OCI-LY7 (cell line): ENCODE data around the gene SPEN. TPM values are rescaled to one million over a fixed set of nuclear protein-coding genes. Genes with fewer than 3 reads are reported as not detected.

Experiments
- BruUV-seq: library from RNA; stranded (reverse); fragments of 400-500 nt; replicated peaks from 2 replicates; lab custom pipeline; 2021; lab: Mats Ljungman, UMichigan
- CTCF ChIA-PET: fragments of 300-600 bp; sonication (Branson Sonifier 250); formaldehyde crosslinking; loops from one replicate; lab custom pipeline; 2022; ENCODE audit warnings: antibody characterized with exemption; ENCODE audit not compliant: unreplicated experiment; lab: Charles Lee
- POLR2A ChIA-PET: fragments of 300-600 bp; sonication (Branson Sonifier 250); formaldehyde crosslinking; loops from one replicate; lab custom pipeline; 2022; ENCODE audit warnings: antibody characterized with exemption; lab: Charles Lee
- DNase-seq: peaks from one replicate; pipeline ENCODE4 v3.0.0-alpha.2; 2015; ENCODE audit warnings: low spot score
- H2AFZ ChIP-seq: fragments of 200-600 bp; sonication (generic), shearing (Covaris generic); 2 replicates; pipeline ENCODE4 v1.6.1; 2014; ENCODE audit warnings: mild to moderate bottlenecking, antibody characterized with exemption, low read length, moderate library complexity
- H3K27ac ChIP-seq: fragments of 200-600 bp; sonication (generic); 2 replicates; pipeline ENCODE4 v1.5.1; 2014; ENCODE audit warnings: mixed run types, low read depth, mild to moderate bottlenecking, moderate library complexity, low read length, inconsistent platforms; ENCODE audit not compliant: poor library complexity, severe bottlenecking
- H3K36me3 ChIP-seq: fragments of 200-600 bp; sonication (generic); 2 replicates; pipeline ENCODE4 v1.6.1; 2014; ENCODE audit warnings: mild to moderate bottlenecking, antibody characterized with exemption, low read length, moderate library complexity, mixed read lengths; ENCODE audit not compliant: insufficient read depth
- H3K4me1 ChIP-seq: fragments of 200-600 bp; sonication (generic); 2 replicates; pipeline ENCODE4 v1.5.1; 2014; ENCODE audit warnings: mild to moderate bottlenecking, low read length; ENCODE audit not compliant: insufficient read depth, poor library complexity, severe bottlenecking
- H3K4me2 ChIP-seq: fragments of 200-600 bp; sonication (generic); 2 replicates; pipeline ENCODE4 v1.6.1; 2014; ENCODE audit warnings: mild to moderate bottlenecking, low read length
- H3K4me3 ChIP-seq: fragments of 200-600 bp; sonication (generic); 2 replicates; pipeline ENCODE4 v1.5.1; 2014; ENCODE audit warnings: mild to moderate bottlenecking, low read depth, low read length; ENCODE audit not compliant: poor library complexity, severe bottlenecking
- H3K79me2 ChIP-seq: fragments of 200-600 bp; sonication (generic); 2 replicates; pipeline ENCODE4 v1.6.1; 2016; ENCODE audit warnings: low read depth, mild to moderate bottlenecking, low read length, moderate library complexity, mixed read lengths; ENCODE audit not compliant: insufficient read depth
- H3K9me2 ChIP-seq: fragments of 200-600 bp; sonication (generic); 2 replicates; pipeline ENCODE4 v1.6.1; 2016; ENCODE audit warnings: mild to moderate bottlenecking, low read length, mixed read lengths; ENCODE audit not compliant: insufficient read depth
- H3K9me3 ChIP-seq: fragments of 200-600 bp; sonication (generic); 2 replicates; pipeline ENCODE4 v1.6.1; 2014; ENCODE audit warnings: mild to moderate bottlenecking, mixed run types, low read length, mixed read lengths
- H4K20me1 ChIP-seq: fragments of 200-600 bp; sonication (generic); 2 replicates; pipeline ENCODE4 v1.6.1; 2014; ENCODE audit warnings: mild to moderate bottlenecking, antibody characterized with exemption, low read length, moderate library complexity, mixed read lengths; ENCODE audit not compliant: insufficient read depth
- CTCF ChIP-seq: fragments of 200-600 bp; sonication (generic); conservative IDR thresholded peaks from 2 replicates; pipeline ENCODE4 v1.5.1; 2014; ENCODE audit warnings: mild to moderate bottlenecking, antibody characterized with exemption, low read length, moderate library complexity, mixed read lengths
- EZH2phosphoT487 ChIP-seq: fragments of 200-600 bp; sonication (generic); IDR thresholded peaks from 2 replicates; pipeline ENCODE4 v1.6.1; 2018; ENCODE audit warnings: low read depth, borderline replicate concordance, mild to moderate bottlenecking, mixed run types, antibody characterized with exemption, low read length, moderate library complexity, mixed read lengths
- intact Hi-C: fragments of 100-400 bp; cut with micrococcal nuclease; formaldehyde crosslinking; loops from one replicate; pipeline ENCODE4 v1.10.0; 2022; ENCODE audit not compliant: unreplicated experiment
- total RNA-seq, 2 experiments: library from RNA; depleted of rRNA in 1 of 2; stranded (reverse); fragments of >200 nt in 1 of 2; shearing (Covaris generic) in 1 of 2; gene quantifications; 2 replicates each; pipeline ENCODE4 v1.2.3, GENCODE V29; 2014 to 2022

Gene SPEN
- total RNA-seq, 2 experiments from 2014 or later, result 40.7 to 87.1 TPM

GRCh38 chr1:15900662-15901279 lies 53.3 kb downstream of the SPEN start:
- Histone ChIP-seq H3K9me2 (no peaks in the 10 kb centered on the region), H4K20me1 (peaks cover 25% of the 10 kb centered on the region), H3K36me3 (peaks cover 31% of the 10 kb centered on the region), H3K9me3 (no peaks in the 10 kb centered on the region), H3K4me3 (no peak overlapping the region), H3K79me2 (peaks cover 100% of the 10 kb centered on the region), H3K4me1 (no peaks in the 10 kb centered on the region), H2AFZ (no peak overlapping the region), H3K27ac (no peak overlapping the region), H3K4me2 (no peak overlapping the region)
- TF ChIP-seq CTCF (no peak), EZH2phosphoT487 (no peak)
- intact Hi-C loops, result no loop called here
- DNase-seq, result no peak
- CTCF ChIA-PET, result no interaction called here
- POLR2A ChIA-PET, result interaction anchor here (1.1 kb wide), 1 partner anchor 67 kb away, joined by 3 read pairs; no protein-coding TSS in a partner anchor
- no TSS peak for BruUV-seq

- Histone ChIP-seq H3K9me3 (no peaks in the 10 kb centered on the region), H3K27ac (no peak overlapping the region), H3K36me3 (peaks cover 40% of the 10 kb centered on the region), H4K20me1 (peaks cover 25% of the 10 kb centered on the region), H3K9me2 (no peaks in the 10 kb centered on the region), H3K4me1 (no peaks in the 10 kb centered on the region), H3K4me3 (no peak overlapping the region), H3K4me2 (no peak overlapping the region), H3K79me2 (peaks cover 100% of the 10 kb centered on the region), H2AFZ (no peak overlapping the region)
- ChIA-PET CTCF (no interaction called here), POLR2A (no interaction called here)
- intact Hi-C loops, result no loop called here
- BruUV-seq, result no TSS peak
- DNase-seq, result no peak
- no peak for TF ChIP-seq CTCF
- TF ChIP-seq EZH2phosphoT487, result no peak
Observed at GRCh38 chr1:15902882-15903281, 55.4 kb downstream of the SPEN start.

- H4K20me1 ChIP-seq, result peaks cover 13% of the 10 kb centered on the region; the same call in 1 of the 2 replicates
- H3K79me2 ChIP-seq, result peaks cover 98% of the 10 kb centered on the region
- no peaks in the 10 kb centered on the region for H3K4me1 ChIP-seq
- H2AFZ ChIP-seq, result no peak overlapping the region
- no peaks in the 10 kb centered on the region for H3K9me3 ChIP-seq
- DNase-seq, result no peak
- no peak overlapping the region for H3K27ac ChIP-seq
- no peak overlapping the region for H3K4me3 ChIP-seq
- BruUV-seq, result no TSS peak
- peaks cover 74% of the 10 kb centered on the region for H3K36me3 ChIP-seq
- ChIA-PET POLR2A (no interaction called here), CTCF (no interaction called here)
- no peak overlapping the region for H3K4me2 ChIP-seq
- intact Hi-C loops, result no loop called here
- no peak for TF ChIP-seq EZH2phosphoT487
- TF ChIP-seq CTCF, result no peak
- H3K9me2 ChIP-seq, result no peaks in the 10 kb centered on the region
Observed at GRCh38 chr1:15908597-15908996, 61.1 kb downstream of the SPEN start.
